IMR-90 (cell line): ENCODE measurements around the gene GRIK1.

Source experiments
- BHLHE40 ChIP-seq: fragments of 150-350 bp; IDR thresholded peaks from 2 replicates; pipeline ENCODE4 v1.6.1; 2016; ENCODE audit warnings: mild to moderate bottlenecking, low read depth, low read length
- CEBPB ChIP-seq: IDR thresholded peaks from 2 replicates; pipeline ENCODE4 v1.6.1; 2012; ENCODE audit warnings: low read depth, low read length, improper control_type of control experiment
- MAFK ChIP-seq: IDR thresholded peaks from 2 replicates; pipeline ENCODE4 v1.6.1; 2012; ENCODE audit warnings: low read depth, low read length, improper control_type of control experiment
- MAZ ChIP-seq: IDR thresholded peaks from 2 replicates; pipeline ENCODE4 v1.6.1; 2012; ENCODE audit warnings: low read depth, mild to moderate bottlenecking, low read length, improper control_type of control experiment, moderate library complexity, borderline replicate concordance
- MXI1 ChIP-seq: IDR thresholded peaks from 2 replicates; pipeline ENCODE4 v1.6.1; 2012; ENCODE audit warnings: low read depth, mild to moderate bottlenecking, low read length, moderate library complexity, borderline replicate concordance
- NFE2L2 ChIP-seq: fragments of 150-350 bp; IDR thresholded peaks from 2 replicates; pipeline ENCODE4 v1.6.1; 2016; ENCODE audit warnings: low read depth, mild to moderate bottlenecking, low read length
- POLR2A ChIP-seq: IDR thresholded peaks from 2 replicates; pipeline ENCODE4 v1.6.1; 2012; ENCODE audit warnings: mild to moderate bottlenecking, low read depth, low read length
- RAD21 ChIP-seq: IDR thresholded peaks from 2 replicates; pipeline ENCODE4 v1.6.1; 2012; ENCODE audit warnings: low read length, improper control_type of control experiment
- RCOR1 ChIP-seq: IDR thresholded peaks from 2 replicates; pipeline ENCODE4 v1.6.1; 2012; ENCODE audit warnings: mild to moderate bottlenecking, low read length, improper control_type of control experiment; ENCODE audit not compliant: insufficient replicate concordance
- SMC3 ChIP-seq: fragments of 150-350 bp; IDR thresholded peaks from 2 replicates; pipeline ENCODE4 v1.6.1; 2016; ENCODE audit warnings: low read depth, mild to moderate bottlenecking, antibody characterized with exemption, low read length, moderate library complexity
- TF ChIP-seq, protein P1 (sequence below): conservative IDR thresholded peaks from 2 replicates; pipeline ENCODE4 v1.5.1; 2012; ENCODE audit warnings: mild to moderate bottlenecking, low read depth, low read length, improper control_type of control experiment
- TF ChIP-seq, protein P2 (sequence below): fragments of 150-350 bp; IDR thresholded peaks from 2 replicates; pipeline ENCODE4 v1.6.1; 2017; ENCODE audit warnings: mild to moderate bottlenecking, antibody characterized with exemption, low read length, low read depth
- TF ChIP-seq, protein P3 (sequence below): fragments of 150-350 bp; IDR thresholded peaks from 2 replicates; pipeline ENCODE4 v1.6.1; 2016; ENCODE audit warnings: low read depth, mild to moderate bottlenecking, low read length, moderate library complexity, borderline replicate concordance

DNA sequence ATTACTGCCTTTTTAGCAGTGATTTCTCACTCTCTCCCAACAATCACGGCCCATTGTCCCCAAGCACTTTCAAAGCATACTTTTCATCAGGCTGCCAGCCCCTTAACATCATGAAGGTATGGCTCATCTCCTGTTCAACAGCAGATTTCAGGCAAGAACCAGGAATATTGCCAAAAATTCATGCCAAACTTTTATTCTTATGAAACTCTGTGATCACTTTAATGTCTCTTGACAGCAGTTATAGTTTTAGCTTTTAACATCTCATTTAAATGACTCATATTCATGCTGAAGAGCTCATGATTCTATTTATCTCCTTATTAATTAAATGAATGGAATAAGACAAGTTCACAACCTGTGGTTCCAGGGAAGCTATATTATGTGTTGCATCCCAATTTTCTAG lies 235.1 kb downstream of the GRIK1 start:
- TF ChIP-seq POLR2A (no peak), NFE2L2 (no peak), SMC3 (no peak), CEBPB (no peak), MAZ (no peak), RCOR1 (no peak), MXI1 (no peak), MAFK (no peak), RAD21 (no peak), BHLHE40 (no peak)
- TF ChIP-seq, protein P1, sequence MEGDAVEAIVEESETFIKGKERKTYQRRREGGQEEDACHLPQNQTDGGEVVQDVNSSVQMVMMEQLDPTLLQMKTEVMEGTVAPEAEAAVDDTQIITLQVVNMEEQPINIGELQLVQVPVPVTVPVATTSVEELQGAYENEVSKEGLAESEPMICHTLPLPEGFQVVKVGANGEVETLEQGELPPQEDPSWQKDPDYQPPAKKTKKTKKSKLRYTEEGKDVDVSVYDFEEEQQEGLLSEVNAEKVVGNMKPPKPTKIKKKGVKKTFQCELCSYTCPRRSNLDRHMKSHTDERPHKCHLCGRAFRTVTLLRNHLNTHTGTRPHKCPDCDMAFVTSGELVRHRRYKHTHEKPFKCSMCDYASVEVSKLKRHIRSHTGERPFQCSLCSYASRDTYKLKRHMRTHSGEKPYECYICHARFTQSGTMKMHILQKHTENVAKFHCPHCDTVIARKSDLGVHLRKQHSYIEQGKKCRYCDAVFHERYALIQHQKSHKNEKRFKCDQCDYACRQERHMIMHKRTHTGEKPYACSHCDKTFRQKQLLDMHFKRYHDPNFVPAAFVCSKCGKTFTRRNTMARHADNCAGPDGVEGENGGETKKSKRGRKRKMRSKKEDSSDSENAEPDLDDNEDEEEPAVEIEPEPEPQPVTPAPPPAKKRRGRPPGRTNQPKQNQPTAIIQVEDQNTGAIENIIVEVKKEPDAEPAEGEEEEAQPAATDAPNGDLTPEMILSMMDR = no peak
- TF ChIP-seq, protein P2, sequence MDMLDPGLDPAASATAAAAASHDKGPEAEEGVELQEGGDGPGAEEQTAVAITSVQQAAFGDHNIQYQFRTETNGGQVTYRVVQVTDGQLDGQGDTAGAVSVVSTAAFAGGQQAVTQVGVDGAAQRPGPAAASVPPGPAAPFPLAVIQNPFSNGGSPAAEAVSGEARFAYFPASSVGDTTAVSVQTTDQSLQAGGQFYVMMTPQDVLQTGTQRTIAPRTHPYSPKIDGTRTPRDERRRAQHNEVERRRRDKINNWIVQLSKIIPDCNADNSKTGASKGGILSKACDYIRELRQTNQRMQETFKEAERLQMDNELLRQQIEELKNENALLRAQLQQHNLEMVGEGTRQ = no peak
- TF ChIP-seq, protein P3, sequence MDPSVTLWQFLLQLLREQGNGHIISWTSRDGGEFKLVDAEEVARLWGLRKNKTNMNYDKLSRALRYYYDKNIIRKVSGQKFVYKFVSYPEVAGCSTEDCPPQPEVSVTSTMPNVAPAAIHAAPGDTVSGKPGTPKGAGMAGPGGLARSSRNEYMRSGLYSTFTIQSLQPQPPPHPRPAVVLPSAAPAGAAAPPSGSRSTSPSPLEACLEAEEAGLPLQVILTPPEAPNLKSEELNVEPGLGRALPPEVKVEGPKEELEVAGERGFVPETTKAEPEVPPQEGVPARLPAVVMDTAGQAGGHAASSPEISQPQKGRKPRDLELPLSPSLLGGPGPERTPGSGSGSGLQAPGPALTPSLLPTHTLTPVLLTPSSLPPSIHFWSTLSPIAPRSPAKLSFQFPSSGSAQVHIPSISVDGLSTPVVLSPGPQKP = no peak
